ENCODE results near the gene ZNF638.

GRCh38 chr2:71299507-71299906 is 32.1 kb upstream of the ZNF638 start:
- TF ChIP-seq CTCF (IDR thresholded peaks at IDR 0.05; ENCODE audit: insufficient read depth, low read depth, low read length) (peak; percentile 76), EZH2 (IDR thresholded peaks at IDR 0.05; ENCODE audit: insufficient read depth, low read length) (no peak)
